ENCODE measurements around the gene RTN3.

Gene RTN3

GRCh38 chr11:63779039-63779438, 97.7 kb downstream of the RTN3 start:
- TF ChIP-seq REST (IDR thresholded peaks at IDR 0.05; ENCODE audit: insufficient read depth in 1 of 2, low read depth in 2 of 2, low read length in 2 of 2) (no peak), TAF1 (IDR thresholded peaks at IDR 0.05; ENCODE audit: borderline replicate concordance, insufficient read depth, low read length) (no peak), FOXP2 (optimal IDR thresholded peaks at IDR 0.05; ENCODE audit: borderline replicate concordance, extremely low read depth, extremely low read length, insufficient read depth) (no peak), POLR2AphosphoS5 (IDR thresholded peaks at IDR 0.05; ENCODE audit: low read depth, low read length) (no peak), SIN3A (IDR thresholded peaks at IDR 0.05; ENCODE audit: borderline replicate concordance, insufficient read depth, low read length) (no peak)

GRCh38 chr11:63782749-63783148, 101.4 kb downstream of the RTN3 start:
- no peak for TF ChIP-seq REST (IDR thresholded peaks at IDR 0.05; ENCODE audit: insufficient read depth in 1 of 2, low read depth in 2 of 2, low read length in 2 of 2)

GRCh38 chr11:63783925-63784592, 102.8 kb downstream of the RTN3 start:
- TF ChIP-seq TAF1 (IDR thresholded peaks at IDR 0.05; ENCODE audit: borderline replicate concordance, insufficient read depth, low read length), result no peak
- TF ChIP-seq REST (IDR thresholded peaks at IDR 0.05; ENCODE audit: insufficient read depth in 1 of 2, low read depth in 2 of 2, low read length in 2 of 2), result no peak
- no peak for TF ChIP-seq SIN3A (IDR thresholded peaks at IDR 0.05; ENCODE audit: borderline replicate concordance, insufficient read depth, low read length)
- TF ChIP-seq POLR2AphosphoS5 (IDR thresholded peaks at IDR 0.05; ENCODE audit: low read depth, low read length), result no peak
- TF ChIP-seq FOXP2 (optimal IDR thresholded peaks at IDR 0.05; ENCODE audit: borderline replicate concordance, extremely low read depth, extremely low read length, insufficient read depth), result no peak

- TF ChIP-seq REST (IDR thresholded peaks at IDR 0.05; ENCODE audit: insufficient read depth in 1 of 2, low read depth in 2 of 2, low read length in 2 of 2) (no peak), POLR2AphosphoS5 (IDR thresholded peaks at IDR 0.05; ENCODE audit: low read depth, low read length) (no peak)
Measured at GRCh38 chr11:63785823-63786222, 104.5 kb downstream of the RTN3 start.

- TF ChIP-seq POLR2AphosphoS5 (IDR thresholded peaks at IDR 0.05; ENCODE audit: low read depth, low read length) (no peak), TAF1 (IDR thresholded peaks at IDR 0.05; ENCODE audit: borderline replicate concordance, insufficient read depth, low read length) (no peak), REST (IDR thresholded peaks at IDR 0.05; ENCODE audit: insufficient read depth in 1 of 2, low read depth in 2 of 2, low read length in 2 of 2) (no peak), FOXP2 (optimal IDR thresholded peaks at IDR 0.05; ENCODE audit: borderline replicate concordance, extremely low read depth, extremely low read length, insufficient read depth) (no peak), SIN3A (IDR thresholded peaks at IDR 0.05; ENCODE audit: borderline replicate concordance, insufficient read depth, low read length) (no peak)
Measured at GRCh38 chr11:63791495-63792167, 110.3 kb downstream of the RTN3 start.
